Small intestine (tissue), 7 donors: Measurements from ENCODE around the gene ZCCHC17. TPM values are rescaled to one million over a fixed set of nuclear protein-coding genes. Genes with fewer than 3 reads are reported as not detected.
"Not testable (repeated sequence)": the region's sequence is repeated elsewhere in the genome, so short reads cannot be mapped to it uniquely, and the experiment has no call there.

Experiments
- DNase-seq, 2 donors: peaks; one replicate each; pipeline versions ENCODE4 v3.0.0 to v3.0.0-alpha.2; 2013
- FAIRE-seq: peaks from 2 replicates; lab custom pipeline; 2012; peaks lifted over from hg19 to GRCh38; lab: Jason Lieb, UNC
- H3K27ac ChIP-seq, 3 donors: one replicate each; pipeline ENCODE4 v1.5.1; 2013; ENCODE audit warnings: low read length in 2 of 3, mild to moderate bottlenecking in 2 of 3, control low read depth in 1 of 3, inconsistent platforms in 1 of 3, low read depth in 1 of 3, moderate library complexity in 1 of 3
- H3K27me3 ChIP-seq, 3 donors: one replicate each; pipeline ENCODE4 v1.6.1; 2013; ENCODE audit warnings: low read length in 3 of 3, inconsistent platforms in 1 of 3; ENCODE audit not compliant: control insufficient read depth in 3 of 3, insufficient read depth in 3 of 3
- H3K36me3 ChIP-seq, 3 donors: one replicate each; pipeline ENCODE4 v1.6.1; 2013; ENCODE audit warnings: low read length in 3 of 3, inconsistent platforms in 1 of 3, low read depth in 1 of 3, mild to moderate bottlenecking in 1 of 3, moderate library complexity in 1 of 3; ENCODE audit not compliant: control insufficient read depth in 3 of 3, insufficient read depth in 2 of 3
- H3K4me1 ChIP-seq, 3 donors: one replicate each; pipeline ENCODE4 v1.6.1; 2013; ENCODE audit warnings: low read length in 2 of 3, inconsistent platforms in 1 of 3, low read depth in 1 of 3, mild to moderate bottlenecking in 1 of 3, moderate library complexity in 1 of 3; ENCODE audit not compliant: control insufficient read depth in 3 of 3, insufficient read depth in 2 of 3
- H3K4me3 ChIP-seq, 3 donors: one replicate each; pipeline ENCODE4 v1.5.1; 2013; ENCODE audit warnings: low read length in 3 of 3, control low read depth in 1 of 3, inconsistent platforms in 1 of 3, low read depth in 1 of 3, mild to moderate bottlenecking in 1 of 3, moderate library complexity in 1 of 3
- H3K9me3 ChIP-seq, 2 donors: one replicate each; pipeline ENCODE4 v1.6.1; 2013; ENCODE audit warnings: low read depth in 1 of 2, low read length in 1 of 2; ENCODE audit not compliant: control insufficient read depth in 2 of 2, insufficient read depth in 1 of 2
- WGBS, 3 donors: extraction: QIAGEN DNeasy Blood & Tissue Kit; methylation state at CpG; one replicate each; pipeline ENCODE4 v1.1.7; 2013; 5-methylcytosine and 5-hydroxymethylcytosine counted together
- polyA plus RNA-seq, 4 donors: library from polyadenylated mRNA; stranded (reverse) in 3 of 4; unstranded in 1 of 4; fragments of 200-250 nt in 3 of 4; fragments of 120-200 nt in 1 of 4; gene quantifications; one replicate each; pipeline versions ENCODE4 v1.2.1 to v1.2.3, GENCODE V29; 2013
- donor health status: healthy with polysubstance abuse.
- donor health status: control.
- donor health status: control.
- donor health status: Bipolar disorder and iron deficiency.
- donor health status: healthy.

Gene ZCCHC17
- polyA plus RNA-seq, 4 donors, result 21.1 to 28.1 (median 24.5) TPM

- Histone ChIP-seq H3K27ac (no peak overlapping the region), H3K4me3 (no peak overlapping the region), H3K36me3 (peaks cover 0 to 3% (median 0%) of the 10 kb centered on the region in 3 donors), H3K9me3 (no peaks in the 10 kb centered on the region), H3K27me3 (no peaks in the 10 kb centered on the region), H3K4me1 (peaks cover 0 to 25% (median 2%) of the 10 kb centered on the region in 3 donors)
- DNase-seq, result no peak
- 68 to 82% (median 72%) methylated on average over 6 of the region's 6 CpGs for WGBS, 3 donors
- FAIRE-seq, result no peak
Measured at GRCh38 chr1:31381394-31382294, 84.8 kb downstream of the ZCCHC17 start.

DNA sequence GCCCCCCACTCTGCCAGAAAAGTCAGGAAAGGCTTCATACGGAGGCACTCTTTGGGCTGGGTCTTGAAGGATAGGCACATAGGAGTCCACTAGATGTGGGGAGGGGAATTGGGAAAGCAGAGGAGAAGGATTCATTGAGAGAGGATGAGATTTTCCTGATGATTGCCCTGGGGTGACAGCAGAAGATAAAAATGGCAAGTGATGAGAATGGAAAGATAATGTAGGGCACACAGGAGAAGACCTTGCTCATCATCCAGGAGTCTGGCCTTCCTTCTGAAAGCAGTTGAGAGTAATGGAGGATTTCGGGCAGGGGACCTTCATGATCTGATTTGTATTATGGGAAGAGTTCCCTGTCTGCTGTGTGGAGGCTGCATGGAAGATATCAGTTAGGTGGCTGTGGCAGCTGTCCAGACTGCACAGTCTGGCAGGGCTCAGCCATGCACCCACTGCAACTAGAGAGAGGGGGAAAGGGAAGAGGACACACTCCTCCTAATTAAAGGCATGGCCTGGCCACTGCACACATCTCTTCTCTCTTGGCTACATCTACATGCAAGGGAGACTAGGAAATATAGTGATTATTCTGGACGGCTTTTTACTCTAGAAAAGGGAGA lies 85.7 kb downstream of the ZCCHC17 start:
- H3K4me3 ChIP-seq, result no peak overlapping the region
- H3K9me3 ChIP-seq, result no peaks in the 10 kb centered on the region
- FAIRE-seq (no peak), DNase-seq (no peak)
- H3K27ac ChIP-seq, result no peak overlapping the region
- 83 to 92% (median 87%) methylated on average over 3 of the region's 3 CpGs for WGBS, 3 donors
- peaks cover 0 to 3% (median 0%) of the 10 kb centered on the region in 3 donors for H3K36me3 ChIP-seq
- H3K4me1 ChIP-seq, result peaks cover 0 to 17% (median 0%) of the 10 kb centered on the region in 3 donors
- no peaks in the 10 kb centered on the region for H3K27me3 ChIP-seq

GRCh38 chr1:31383967-31384366 lies 87.1 kb downstream of the ZCCHC17 start:
- H3K4me3 ChIP-seq, result no peak overlapping the region
- H3K27me3 ChIP-seq, result no peaks in the 10 kb centered on the region
- 79 to 84% (median 82%) methylated on average over 1 of the region's 1 CpG for WGBS, 3 donors
- no peaks in the 10 kb centered on the region for H3K9me3 ChIP-seq
- FAIRE-seq (no peak), DNase-seq (no peak)
- H3K4me1 ChIP-seq, result peaks cover 0 to 17% (median 0%) of the 10 kb centered on the region in 3 donors
- no peak overlapping the region for H3K27ac ChIP-seq
- H3K36me3 ChIP-seq, result peaks cover 0 to 3% (median 0%) of the 10 kb centered on the region in 3 donors

GRCh38 chr1:31386576-31387243 lies 89.9 kb downstream of the ZCCHC17 start:
- DNase-seq, FAIRE-seq, H3K36me3 ChIP-seq, H3K27ac ChIP-seq, H3K4me3 ChIP-seq, H3K9me3 ChIP-seq, H3K27me3 ChIP-seq: not testable (repeated sequence)
- peaks cover 0 to 30% (median 3%) of the 10 kb centered on the region in 3 donors for H3K4me1 ChIP-seq
- WGBS, 3 donors, result 62 to 73% (median 71%) methylated on average over 8 of the region's 8 CpGs

GRCh38 chr1:31387612-31388011 lies 90.8 kb downstream of the ZCCHC17 start:
- no peaks in the 10 kb centered on the region for H3K36me3 ChIP-seq
- FAIRE-seq (no peak), DNase-seq (no peak)
- WGBS, 3 donors, result 71 to 74% (median 72%) methylated on average over 10 of the region's 10 CpGs
- no peak overlapping the region for H3K27ac ChIP-seq
- H3K27me3 ChIP-seq, result no peaks in the 10 kb centered on the region
- H3K9me3 ChIP-seq, result no peaks in the 10 kb centered on the region
- no peak overlapping the region for H3K4me3 ChIP-seq
- peaks cover 0 to 25% (median 3%) of the 10 kb centered on the region in 3 donors for H3K4me1 ChIP-seq

- no peak for DNase-seq
- peak overlapping the region in 2 of 3 donors; percentile 18 to 88 for H3K27ac ChIP-seq
- WGBS, 3 donors, result 70 to 84% (median 79%) methylated on average over 7 of the region's 7 CpGs
- H3K9me3 ChIP-seq, result no peaks in the 10 kb centered on the region
- H3K36me3 ChIP-seq, result no peaks in the 10 kb centered on the region
- no peaks in the 10 kb centered on the region for H3K27me3 ChIP-seq
- FAIRE-seq, result no peak
- H3K4me1 ChIP-seq, result peaks cover 0 to 33% (median 3%) of the 10 kb centered on the region in 3 donors
- H3K4me3 ChIP-seq, result no peak overlapping the region
Measured at GRCh38 chr1:31389616-31390015, 92.8 kb downstream of the ZCCHC17 start.

DNA sequence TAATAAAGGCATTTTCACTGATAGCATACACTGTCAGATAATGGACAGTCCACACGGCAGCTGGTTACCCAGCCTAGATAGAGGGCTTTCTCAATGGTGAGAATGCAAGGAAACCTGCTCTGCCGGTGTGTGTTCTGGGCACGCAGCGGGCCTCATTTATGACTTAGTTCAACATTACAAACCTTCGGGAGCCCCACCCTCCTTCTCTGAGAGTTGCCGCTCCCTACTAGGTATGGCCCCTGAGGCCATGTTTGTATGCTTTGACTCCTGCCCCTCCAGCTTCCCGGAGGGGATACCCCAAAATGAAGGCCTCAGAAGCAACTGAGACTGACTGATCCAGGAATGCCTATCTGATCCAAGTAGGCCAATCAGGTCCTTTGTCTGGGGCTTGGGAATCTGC lies 93.2 kb downstream of the ZCCHC17 start:
- Histone ChIP-seq H3K4me1 (peaks cover 0 to 33% (median 3%) of the 10 kb centered on the region in 3 donors), H3K9me3 (no peaks in the 10 kb centered on the region), H3K27me3 (no peaks in the 10 kb centered on the region), H3K4me3 (no peak overlapping the region), H3K36me3 (no peaks in the 10 kb centered on the region), H3K27ac (peak overlapping the region in 2 of 3 donors; percentile 57 to 88)
- 20 to 69% (median 43%) methylated on average over 6 to 7 of the region's 7 CpGs for WGBS, 3 donors
- FAIRE-seq, result no peak
- DNase-seq, result peak; percentile 89 to 94

- FAIRE-seq, result no peak
- H3K4me1 ChIP-seq, result peaks cover 0 to 32% (median 5%) of the 10 kb centered on the region in 3 donors
- no peaks in the 10 kb centered on the region for H3K27me3 ChIP-seq
- DNase-seq, result no peak
- H3K9me3 ChIP-seq, result no peaks in the 10 kb centered on the region
- H3K27ac ChIP-seq, result no peak overlapping the region
- no peaks in the 10 kb centered on the region for H3K36me3 ChIP-seq
- H3K4me3 ChIP-seq, result no peak overlapping the region
Measured at GRCh38 chr1:31393463-31393862, 96.6 kb downstream of the ZCCHC17 start.
